Astrocyte (in vitro differentiated cells and primary cell): ENCODE measurements around the gene IL1RAPL2. TPM values are rescaled to one million over a fixed set of nuclear protein-coding genes. Genes with fewer than 3 reads are reported as not detected.

ENCODE experiments used
- DNase-seq: peaks from one replicate; pipeline ENCODE4 v3.0.0-alpha.2; 2010; ENCODE audit warnings: low read depth
- FAIRE-seq: peaks from 2 replicates; lab custom pipeline; 2011; peaks lifted over from hg19 to GRCh38; lab: Jason Lieb, UNC
- H2AFZ ChIP-seq: 2 replicates; pipeline ENCODE4 v1.6.0; 2012; ENCODE audit warnings: low read depth, low read length, inconsistent platforms
- H3K27ac ChIP-seq: 2 replicates; pipeline ENCODE4 v1.5.1; 2011; ENCODE audit warnings: low read depth, low read length, inconsistent platforms
- H3K27me3 ChIP-seq: 2 replicates; pipeline ENCODE4 v1.6.0; 2011; ENCODE audit warnings: low read length, inconsistent platforms; ENCODE audit not compliant: insufficient read depth
- H3K36me3 ChIP-seq: 2 replicates; pipeline ENCODE4 v1.5.1; 2011; ENCODE audit warnings: low read length, inconsistent platforms; ENCODE audit not compliant: insufficient read depth
- H3K4me1 ChIP-seq: 2 replicates; pipeline ENCODE4 v1.5.1; 2011; ENCODE audit warnings: low read length, inconsistent platforms; ENCODE audit not compliant: insufficient read depth
- H3K4me2 ChIP-seq: 2 replicates; pipeline ENCODE4 v1.6.0; 2012; ENCODE audit warnings: low read length, inconsistent platforms
- H3K4me3 ChIP-seq: 2 replicates; pipeline ENCODE4 v1.5.1; 2011; ENCODE audit warnings: low read depth, mild to moderate bottlenecking, low read length, inconsistent platforms; ENCODE audit not compliant: insufficient read depth
- H3K79me2 ChIP-seq: 2 replicates; pipeline ENCODE4 v1.6.0; 2012; ENCODE audit warnings: mild to moderate bottlenecking, low read length, inconsistent platforms; ENCODE audit not compliant: insufficient read depth
- H3K9ac ChIP-seq: 2 replicates; pipeline ENCODE4 v1.6.0; 2012; ENCODE audit warnings: mild to moderate bottlenecking, low read length, inconsistent platforms
- H3K9me3 ChIP-seq: 2 replicates; pipeline ENCODE4 v1.5.1; 2012; ENCODE audit warnings: low read depth, mild to moderate bottlenecking, low read length, inconsistent platforms; ENCODE audit not compliant: insufficient read depth
- H4K20me1 ChIP-seq: 2 replicates; pipeline ENCODE4 v1.6.0; 2012; ENCODE audit warnings: low read length, inconsistent platforms; ENCODE audit not compliant: insufficient read depth
- H3K27ac Mint-ChIP-seq: one replicate; pipeline ENCODE4 v1.8.0; 2021; ENCODE audit warnings: mild to moderate bottlenecking, mixed read lengths; ENCODE audit not compliant: unreplicated experiment
- H3K27me3 Mint-ChIP-seq: one replicate; pipeline ENCODE4 v1.8.0; 2021; ENCODE audit warnings: low read depth, mixed read lengths; ENCODE audit not compliant: unreplicated experiment
- H3K36me3 Mint-ChIP-seq: one replicate; pipeline ENCODE4 v1.8.0; 2021; ENCODE audit warnings: low read depth, mixed read lengths; ENCODE audit not compliant: unreplicated experiment
- H3K4me1 Mint-ChIP-seq: one replicate; pipeline ENCODE4 v1.8.0; 2021; ENCODE audit warnings: low read depth, mixed read lengths; ENCODE audit not compliant: unreplicated experiment
- H3K4me3 Mint-ChIP-seq: one replicate; pipeline ENCODE4 v1.8.0; 2021; ENCODE audit warnings: mild to moderate bottlenecking, moderate library complexity, mixed read lengths; ENCODE audit not compliant: unreplicated experiment
- H3K9me3 Mint-ChIP-seq: one replicate; pipeline ENCODE4 v1.8.0; 2021; ENCODE audit warnings: mild to moderate bottlenecking, mixed read lengths; ENCODE audit not compliant: unreplicated experiment
- CTCF ChIP-seq: IDR thresholded peaks from 2 replicates; pipeline ENCODE4 v1.5.1; 2011; ENCODE audit warnings: low read depth, mild to moderate bottlenecking, inconsistent platforms, low read length, moderate library complexity; ENCODE audit not compliant: insufficient read depth
- EZH2 ChIP-seq: IDR thresholded peaks from 2 replicates; pipeline ENCODE4 v1.6.1; 2012; ENCODE audit warnings: mild to moderate bottlenecking, low read length, inconsistent platforms; ENCODE audit not compliant: insufficient read depth
- total RNA-seq: library from RNA; stranded (reverse); gene quantifications from 2 replicates; pipeline ENCODE4 v1.2.1, GENCODE V29; 2021

IL1RAPL2 gene
- total RNA-seq, 1 donor from 2014 or later, result 0.16 TPM

- Histone ChIP-seq H3K4me2 (no peak overlapping the region), H3K9me3 (no peaks in the 10 kb centered on the region), H3K4me3 (no peak overlapping the region), H3K27me3 (no peaks in the 10 kb centered on the region), H3K4me1 (no peaks in the 10 kb centered on the region), H3K27ac (no peak overlapping the region), H3K36me3 (no peaks in the 10 kb centered on the region), H3K9ac (no peak overlapping the region), H3K79me2 (no peaks in the 10 kb centered on the region), H2AFZ (no peak overlapping the region), H4K20me1 (no peaks in the 10 kb centered on the region)
- TF ChIP-seq CTCF (no peak), EZH2 (no peak)
- DNase-seq (no peak), FAIRE-seq (peak; percentile 9)
- H3K27me3 Mint-ChIP-seq, result no peaks in the 10 kb centered on the region
- H3K4me1 Mint-ChIP-seq, result no peaks in the 10 kb centered on the region
- H3K9me3 Mint-ChIP-seq, result peaks cover 2% of the 10 kb centered on the region
- no peak overlapping the region for H3K27ac Mint-ChIP-seq
- no peak overlapping the region for H3K4me3 Mint-ChIP-seq
- H3K36me3 Mint-ChIP-seq, result no peaks in the 10 kb centered on the region
These were observed 655.4 kb downstream of the IL1RAPL2 start for GRCh38 chrX:105221374-105221773.

GRCh38 chrX:105226499-105226898 is 660.5 kb downstream of the IL1RAPL2 start:
- Histone ChIP-seq H3K9me3 (no peaks in the 10 kb centered on the region), H3K36me3 (no peaks in the 10 kb centered on the region), H3K4me2 (no peak overlapping the region), H3K79me2 (no peaks in the 10 kb centered on the region), H4K20me1 (no peaks in the 10 kb centered on the region), H3K4me1 (no peaks in the 10 kb centered on the region), H2AFZ (no peak overlapping the region), H3K27me3 (no peaks in the 10 kb centered on the region), H3K27ac (no peak overlapping the region), H3K4me3 (no peak overlapping the region), H3K9ac (no peak overlapping the region)
- H3K27me3 Mint-ChIP-seq, result no peaks in the 10 kb centered on the region
- H3K36me3 Mint-ChIP-seq, result no peaks in the 10 kb centered on the region
- H3K9me3 Mint-ChIP-seq, result no peaks in the 10 kb centered on the region
- H3K4me3 Mint-ChIP-seq, result no peak overlapping the region
- no peaks in the 10 kb centered on the region for H3K4me1 Mint-ChIP-seq
- TF ChIP-seq EZH2 (no peak), CTCF (no peak)
- no peak overlapping the region for H3K27ac Mint-ChIP-seq
- DNase-seq (no peak), FAIRE-seq (peak; percentile 68)

- Histone ChIP-seq H2AFZ (no peak overlapping the region), H3K36me3 (no peaks in the 10 kb centered on the region), H3K9ac (no peak overlapping the region), H3K4me3 (no peak overlapping the region), H3K4me2 (no peak overlapping the region), H3K9me3 (no peaks in the 10 kb centered on the region), H4K20me1 (no peaks in the 10 kb centered on the region), H3K79me2 (no peaks in the 10 kb centered on the region), H3K27ac (no peak overlapping the region), H3K27me3 (no peaks in the 10 kb centered on the region), H3K4me1 (no peaks in the 10 kb centered on the region)
- FAIRE-seq, result no peak
- no peaks in the 10 kb centered on the region for H3K27me3 Mint-ChIP-seq
- TF ChIP-seq EZH2 (no peak), CTCF (no peak)
- no peak overlapping the region for H3K27ac Mint-ChIP-seq
- H3K4me1 Mint-ChIP-seq, result no peaks in the 10 kb centered on the region
- no peaks in the 10 kb centered on the region for H3K9me3 Mint-ChIP-seq
- DNase-seq, result no peak
- no peaks in the 10 kb centered on the region for H3K36me3 Mint-ChIP-seq
- H3K4me3 Mint-ChIP-seq, result no peak overlapping the region
These were observed 662.6 kb downstream of the IL1RAPL2 start for GRCh38 chrX:105228602-105229001.
